Kidney capillary endothelial cell (primary cell): ENCODE measurements around the gene CCDC142.

Experiments
- DNase-seq: peaks from one replicate; pipeline ENCODE4 v3.0.0-alpha.2; 2018; ENCODE audit warnings: low spot score

Gene CCDC142

GRCh38 chr2:74482801-74483674 is at the start of gene CCDC142, which contains the start of gene TTC31:
Gene CCDC142 (minus strand): TSS chr2:74482998. CDS start chr2:74482837, 161 bp downstream.
Gene TTC31 (plus strand): TSS chr2:74483081. CDS start chr2:74483096, 15 bp downstream.
- DNase-seq = peak; percentile 91

GRCh38 chr2:74532222-74532621 is 49.4 kb upstream of the CCDC142 start:
- DNase-seq = peak; percentile 40

GRCh38 chr2:74531666-74532065 is 48.9 kb upstream of the CCDC142 start:
- DNase-seq = no peak

- DNase-seq = peak; percentile 42
These were observed 47.7 kb upstream of the CCDC142 start for GRCh38 chr2:74530239-74531187.

GRCh38 chr2:74529357-74530238 is 46.8 kb upstream of the CCDC142 start, which contains the start of the genes AUP1 and HTRA2:
Gene AUP1 (minus strand): TSS chr2:74529706. CDS start chr2:74529629, 77 bp downstream.
Gene HTRA2 (plus strand): TSS chr2:74529933. CDS start chr2:74530007, 74 bp downstream.
- DNase-seq = peak; percentile 95

GRCh38 chr2:74528600-74529356 is 46.0 kb upstream of the CCDC142 start:
- DNase-seq = no peak

- no peak for DNase-seq
These were observed 44.9 kb upstream of the CCDC142 start for GRCh38 chr2:74527741-74528140.

- DNase-seq = no peak
These were observed 43.9 kb upstream of the CCDC142 start for GRCh38 chr2:74526649-74527230.

GRCh38 chr2:74525717-74526648 is 43.2 kb upstream of the CCDC142 start, which contains the start of gene DQX1:
Gene DQX1 (minus strand): TSS chr2:74526231. CDS start chr2:74525729, 502 bp downstream.
- no peak for DNase-seq

- no peak for DNase-seq
These were observed 42.3 kb upstream of the CCDC142 start for GRCh38 chr2:74524955-74525716.

GRCh38 chr2:74524005-74524404 is 41.2 kb upstream of the CCDC142 start:
- DNase-seq = no peak

GRCh38 chr2:74522516-74522915 is 39.7 kb upstream of the CCDC142 start:
- DNase-seq = no peak

- no peak for DNase-seq
These were observed 33.9 kb upstream of the CCDC142 start for GRCh38 chr2:74516650-74517049.

- peak; percentile 23 for DNase-seq
These were observed 33.3 kb upstream of the CCDC142 start for GRCh38 chr2:74515981-74516633.

GRCh38 chr2:74515271-74515980 is 32.6 kb upstream of the CCDC142 start:
- DNase-seq = no peak

- no peak for DNase-seq
These were observed 31.8 kb upstream of the CCDC142 start, which contains the start of gene TLX2 for GRCh38 chr2:74514368-74515270. Gene TLX2 (plus strand): TSS chr2:74514450. CDS start chr2:74514807, 357 bp downstream.
